ENCODE measurements around the gene C16orf74.

C16orf74 gene

DNA sequence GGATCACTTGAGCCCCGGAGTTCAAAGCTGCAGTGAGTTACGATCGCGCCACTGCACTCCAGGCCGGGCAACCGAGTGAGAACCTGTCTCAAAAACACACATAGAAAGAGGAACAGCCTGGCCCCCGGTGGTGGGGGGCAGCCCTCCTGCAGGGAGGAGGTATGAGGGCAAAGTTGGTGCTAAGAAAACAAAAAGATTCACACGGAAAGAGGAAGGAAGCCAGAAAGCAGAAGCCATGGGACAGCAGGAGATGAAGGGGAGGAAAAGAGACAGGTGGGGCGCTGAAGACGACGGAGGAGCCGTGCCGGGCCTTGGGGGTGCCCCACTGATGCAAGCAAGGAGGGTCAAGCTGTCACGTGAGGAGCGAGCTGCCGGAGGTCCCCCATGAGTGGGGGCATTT, 8.2 kb upstream of the C16orf74 start:
- Histone ChIP-seq H3K4me3 (ENCODE audit: low read depth, low read length) (no peak overlapping the region), H3K27ac (ENCODE audit: low read depth, low read length) (no peak overlapping the region), H3K4me1 (ENCODE audit: control insufficient read depth, insufficient read depth, low read length, unreplicated experiment) (peaks cover 12% of the 10 kb centered on the region)

GRCh38 chr16:85757341-85757822, 6.5 kb upstream of the C16orf74 start:
- Histone ChIP-seq H3K4me3 (ENCODE audit: low read depth, low read length) (no peak overlapping the region), H3K79me2 (ENCODE audit: control insufficient read depth, insufficient read depth, low read length, unreplicated experiment) (no peaks in the 10 kb centered on the region), H3K4me1 (ENCODE audit: control insufficient read depth, insufficient read depth, low read length, unreplicated experiment) (peaks cover 20% of the 10 kb centered on the region), H3K27ac (ENCODE audit: low read depth, low read length) (no peak overlapping the region; the same call in 1 of the 2 replicates), H3K36me3 (ENCODE audit: insufficient read depth, low read length) (no peaks in the 10 kb centered on the region), H2AFZ (ENCODE audit: low read length, unreplicated experiment) (no peak overlapping the region), H3K27me3 (ENCODE audit: insufficient read depth, low read length) (no peaks in the 10 kb centered on the region)

More for the DNA sequence above, 8.2 kb upstream of the C16orf74 start:
- H2AFZ ChIP-seq (ENCODE audit: low read length, unreplicated experiment) = no peak overlapping the region
- no peaks in the 10 kb centered on the region for H3K36me3 ChIP-seq (ENCODE audit: insufficient read depth, low read length)
- no peaks in the 10 kb centered on the region for H3K27me3 ChIP-seq (ENCODE audit: insufficient read depth, low read length)
- no peaks in the 10 kb centered on the region for H3K79me2 ChIP-seq (ENCODE audit: control insufficient read depth, insufficient read depth, low read length, unreplicated experiment)

DNA sequence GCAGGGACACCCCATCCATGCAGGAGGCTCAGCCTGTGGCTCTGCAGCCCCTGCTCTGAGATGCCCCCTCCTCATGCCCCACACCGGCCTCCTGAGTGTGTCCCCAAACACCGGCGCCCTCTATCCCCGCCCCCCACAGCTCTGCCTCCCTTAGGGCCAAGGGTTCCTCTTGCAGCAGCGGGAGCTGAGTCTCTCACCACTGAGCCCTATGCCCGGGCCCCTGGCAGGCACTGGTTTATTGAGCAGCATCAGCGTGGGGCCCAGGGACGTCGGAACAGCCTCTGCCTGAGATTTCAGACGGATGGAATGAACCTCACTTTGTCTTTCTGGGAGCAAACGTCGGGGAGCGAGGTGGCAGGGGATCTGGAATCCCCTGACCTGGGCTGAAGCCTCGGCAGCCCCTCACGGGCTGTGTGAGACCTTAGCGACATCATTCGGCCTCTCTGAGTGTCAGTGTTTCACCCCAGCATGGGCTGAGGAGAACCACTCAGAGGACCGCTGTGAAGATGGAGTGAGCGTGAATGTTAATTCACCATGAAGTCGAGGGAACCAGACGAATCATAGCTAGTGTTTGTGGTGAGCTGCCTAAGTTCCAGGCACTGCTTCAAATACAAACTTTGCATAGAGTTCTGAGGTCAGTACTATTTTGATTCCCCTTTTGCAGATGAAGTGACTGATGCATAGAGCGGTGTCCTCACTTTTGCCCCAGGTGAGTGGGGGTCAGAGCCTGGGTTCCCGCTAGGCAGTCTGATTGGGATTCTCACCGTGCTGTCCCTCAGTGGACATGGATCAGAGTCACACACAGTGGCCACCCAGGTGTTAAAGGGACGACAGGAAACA, 5.3 kb upstream of the C16orf74 start:
- peaks cover 32% of the 10 kb centered on the region for H3K4me1 ChIP-seq (ENCODE audit: control insufficient read depth, insufficient read depth, low read length, unreplicated experiment)
- no peaks in the 10 kb centered on the region for H3K27me3 ChIP-seq (ENCODE audit: insufficient read depth, low read length)
- H2AFZ ChIP-seq (ENCODE audit: low read length, unreplicated experiment) = no peak overlapping the region
- no peak overlapping the region for H3K27ac ChIP-seq (ENCODE audit: low read depth, low read length)
- H3K4me3 ChIP-seq (ENCODE audit: low read depth, low read length) = no peak overlapping the region
- H3K79me2 ChIP-seq (ENCODE audit: control insufficient read depth, insufficient read depth, low read length, unreplicated experiment) = no peaks in the 10 kb centered on the region
- H3K36me3 ChIP-seq (ENCODE audit: insufficient read depth, low read length) = no peaks in the 10 kb centered on the region

- no peaks in the 10 kb centered on the region for H3K36me3 ChIP-seq (ENCODE audit: insufficient read depth, low read length)
- no peak overlapping the region for H3K27ac ChIP-seq (ENCODE audit: low read depth, low read length)
- peaks cover 9% of the 10 kb centered on the region for H3K79me2 ChIP-seq (ENCODE audit: control insufficient read depth, insufficient read depth, low read length, unreplicated experiment)
- H3K4me1 ChIP-seq (ENCODE audit: control insufficient read depth, insufficient read depth, low read length, unreplicated experiment) = peaks cover 37% of the 10 kb centered on the region
- H2AFZ ChIP-seq (ENCODE audit: low read length, unreplicated experiment) = no peak overlapping the region
- H3K27me3 ChIP-seq (ENCODE audit: insufficient read depth, low read length) = no peaks in the 10 kb centered on the region
- H3K4me3 ChIP-seq (ENCODE audit: low read depth, low read length) = no peak overlapping the region
Observed at GRCh38 chr16:85754413-85754812, 3.5 kb upstream of the C16orf74 start.

DNA sequence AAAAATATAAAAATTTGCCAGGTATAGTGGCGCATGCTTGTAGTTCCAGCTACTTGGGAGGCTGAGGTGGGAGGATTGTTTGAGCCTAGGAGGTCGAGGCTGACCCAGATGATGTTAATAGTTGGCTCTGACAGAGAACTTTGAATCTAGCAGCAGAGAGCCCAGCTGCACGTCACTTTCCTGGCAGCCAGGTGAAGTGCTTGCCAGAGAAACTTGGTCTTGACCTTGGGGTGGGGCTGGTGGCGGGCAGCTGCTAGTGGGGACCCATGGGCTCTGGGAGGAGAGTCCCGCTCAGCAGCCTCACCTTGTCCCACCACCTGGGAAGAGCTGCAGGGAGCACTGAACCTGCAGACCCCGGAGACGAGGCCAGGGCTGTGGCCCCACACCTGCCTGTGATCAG, 3.1 kb upstream of the C16orf74 start:
- Histone ChIP-seq H3K27ac (ENCODE audit: low read depth, low read length) (no peak overlapping the region), H3K79me2 (ENCODE audit: control insufficient read depth, insufficient read depth, low read length, unreplicated experiment) (peaks cover 13% of the 10 kb centered on the region), H3K27me3 (ENCODE audit: insufficient read depth, low read length) (no peaks in the 10 kb centered on the region), H2AFZ (ENCODE audit: low read length, unreplicated experiment) (no peak overlapping the region), H3K4me1 (ENCODE audit: control insufficient read depth, insufficient read depth, low read length, unreplicated experiment) (peaks cover 37% of the 10 kb centered on the region), H3K4me3 (ENCODE audit: low read depth, low read length) (no peak overlapping the region), H3K36me3 (ENCODE audit: insufficient read depth, low read length) (no peaks in the 10 kb centered on the region)

- H3K4me3 ChIP-seq (ENCODE audit: low read depth, low read length) = no peak overlapping the region
- no peaks in the 10 kb centered on the region for H3K27me3 ChIP-seq (ENCODE audit: insufficient read depth, low read length)
Observed at GRCh38 chr16:85753559-85753958, 2.7 kb upstream of the C16orf74 start.

DNA sequence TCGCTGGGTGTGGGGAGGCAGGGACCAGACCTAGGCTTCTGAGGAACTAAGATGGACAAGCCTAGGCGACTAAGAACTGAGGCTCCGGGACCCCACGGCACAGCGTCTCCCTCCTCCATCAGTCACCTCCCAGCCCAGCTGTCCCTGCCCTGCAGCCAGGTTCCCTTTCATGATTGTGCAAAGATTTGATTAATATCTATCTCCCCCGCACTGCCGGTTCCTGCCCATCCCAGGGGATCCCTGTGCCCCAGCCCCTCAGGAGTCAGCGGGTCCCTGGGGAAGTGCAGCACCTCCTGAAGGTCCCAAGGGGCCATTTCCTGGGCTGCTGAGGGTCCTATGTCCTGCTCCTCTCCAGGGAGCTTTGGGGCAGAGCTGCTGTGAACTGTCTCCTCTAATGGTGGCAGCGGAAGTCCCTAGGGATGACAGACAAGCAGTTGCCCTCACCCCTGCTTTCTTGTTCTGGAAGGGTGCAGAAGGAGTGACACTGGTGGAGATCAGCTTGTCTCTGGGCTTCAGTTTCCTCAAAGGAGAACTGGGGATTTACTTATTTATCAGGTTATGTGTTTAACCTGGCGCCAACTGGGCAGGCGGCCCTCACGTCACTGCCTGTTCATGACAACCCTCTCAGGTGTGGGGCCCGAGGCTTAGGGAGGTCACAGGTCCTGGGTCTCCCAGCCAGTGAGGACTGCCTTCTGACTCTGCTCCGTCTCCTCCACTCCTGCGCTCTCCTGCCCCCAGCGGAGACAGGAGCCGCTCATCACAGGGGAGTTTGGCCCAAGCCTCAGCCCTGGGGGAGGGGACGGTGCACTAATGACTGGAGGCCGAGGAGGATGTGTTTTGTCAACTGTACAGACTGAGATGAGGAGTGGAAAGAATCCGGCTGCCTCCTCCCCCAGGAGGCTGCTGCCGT, 1.9 kb upstream of the C16orf74 start:
- H3K4me1 ChIP-seq (ENCODE audit: control insufficient read depth, insufficient read depth, low read length, unreplicated experiment) = peaks cover 37% of the 10 kb centered on the region

More at GRCh38 chr16:85753559-85753958, 2.7 kb upstream of the C16orf74 start:
- Histone ChIP-seq H3K4me1 (ENCODE audit: control insufficient read depth, insufficient read depth, low read length, unreplicated experiment) (peaks cover 37% of the 10 kb centered on the region), H3K36me3 (ENCODE audit: insufficient read depth, low read length) (no peaks in the 10 kb centered on the region), H2AFZ (ENCODE audit: low read length, unreplicated experiment) (no peak overlapping the region), H3K27ac (ENCODE audit: low read depth, low read length) (no peak overlapping the region), H3K79me2 (ENCODE audit: control insufficient read depth, insufficient read depth, low read length, unreplicated experiment) (peaks cover 15% of the 10 kb centered on the region)

GRCh38 chr16:85751698-85752501, 1.0 kb upstream of the C16orf74 start:
- no peaks in the 10 kb centered on the region for H3K27me3 ChIP-seq (ENCODE audit: insufficient read depth, low read length)
- H3K4me3 ChIP-seq (ENCODE audit: low read depth, low read length) = peak overlapping the region; percentile 78
- H3K36me3 ChIP-seq (ENCODE audit: insufficient read depth, low read length) = no peaks in the 10 kb centered on the region
- peak overlapping the region; percentile 39 for H3K27ac ChIP-seq (ENCODE audit: low read depth, low read length)
- H3K79me2 ChIP-seq (ENCODE audit: control insufficient read depth, insufficient read depth, low read length, unreplicated experiment) = peaks cover 15% of the 10 kb centered on the region
- no peak overlapping the region for H2AFZ ChIP-seq (ENCODE audit: low read length, unreplicated experiment)
- peaks cover 36% of the 10 kb centered on the region for H3K4me1 ChIP-seq (ENCODE audit: control insufficient read depth, insufficient read depth, low read length, unreplicated experiment)

More for the DNA sequence above, 1.9 kb upstream of the C16orf74 start:
- Histone ChIP-seq H3K4me3 (ENCODE audit: low read depth, low read length) (peak overlapping the region; percentile 23; the same call in 1 of the 2 replicates), H3K27ac (ENCODE audit: low read depth, low read length) (0 out of 2 replicates have a peak overlapping the region, but pooled peaks have one; percentile 12), H3K79me2 (ENCODE audit: control insufficient read depth, insufficient read depth, low read length, unreplicated experiment) (peaks cover 15% of the 10 kb centered on the region), H3K27me3 (ENCODE audit: insufficient read depth, low read length) (no peaks in the 10 kb centered on the region), H3K36me3 (ENCODE audit: insufficient read depth, low read length) (no peaks in the 10 kb centered on the region), H2AFZ (ENCODE audit: low read length, unreplicated experiment) (no peak overlapping the region)

- peak overlapping the region; percentile 7; the same call in 1 of the 2 replicates for H3K27ac ChIP-seq (ENCODE audit: low read depth, low read length)
- H3K36me3 ChIP-seq (ENCODE audit: insufficient read depth, low read length) = no peaks in the 10 kb centered on the region
- H3K4me3 ChIP-seq (ENCODE audit: low read depth, low read length) = peak overlapping the region; percentile 98
- no peaks in the 10 kb centered on the region for H3K27me3 ChIP-seq (ENCODE audit: insufficient read depth, low read length)
- H3K79me2 ChIP-seq (ENCODE audit: control insufficient read depth, insufficient read depth, low read length, unreplicated experiment) = peaks cover 31% of the 10 kb centered on the region
- peaks cover 40% of the 10 kb centered on the region for H3K4me1 ChIP-seq (ENCODE audit: control insufficient read depth, insufficient read depth, low read length, unreplicated experiment)
- peak overlapping the region; percentile 83 for H2AFZ ChIP-seq (ENCODE audit: low read length, unreplicated experiment)
Observed at GRCh38 chr16:85750146-85750826, 610 bp downstream of the C16orf74 start.

Measured in ACC112 (cell line).